ENCODE data around the gene RPS27.

RPS27 gene

GRCh38 chr1:153991151-153991630, 629 bp downstream of the RPS27 start:
- TF ChIP-seq REST (IDR thresholded peaks at IDR 0.05; ENCODE audit: low read depth), result no peak
- TF ChIP-seq EP300 (IDR thresholded peaks at IDR 0.05; ENCODE audit: borderline replicate concordance), result no peak
- no peak for TF ChIP-seq TAF1 (IDR thresholded peaks at IDR 0.05; ENCODE audit: low read depth)
- TF ChIP-seq MAX (IDR thresholded peaks at IDR 0.05), result no peak
- no peak for TF ChIP-seq TCF12 (IDR thresholded peaks at IDR 0.05; ENCODE audit: low read depth)
- no peak for TF ChIP-seq NFIC (IDR thresholded peaks at IDR 0.05)
- TF ChIP-seq RAD21 (IDR thresholded peaks at IDR 0.05; ENCODE audit: low read depth), result no peak
- no peak for TF ChIP-seq USF1 (IDR thresholded peaks at IDR 0.05)
- no peak for TF ChIP-seq EGR1 (IDR thresholded peaks at IDR 0.05)
- TF ChIP-seq ZBTB7A (IDR thresholded peaks at IDR 0.05; ENCODE audit: low read depth), result no peak
- no peak for TF ChIP-seq CREB1 (IDR thresholded peaks at IDR 0.05; ENCODE audit: low read depth)
- TF ChIP-seq FOXM1 (IDR thresholded peaks at IDR 0.05; ENCODE audit: borderline replicate concordance, low read depth), result no peak
- TF ChIP-seq YY1 (IDR thresholded peaks at IDR 0.05; ENCODE audit: low read depth), result no peak
- TF ChIP-seq TEAD4 (IDR thresholded peaks at IDR 0.05), result no peak
- no peak for TF ChIP-seq CEBPB (IDR thresholded peaks at IDR 0.05)

GRCh38 chr1:153991806-153992205, 1.2 kb downstream of the RPS27 start:
- TF ChIP-seq ZBTB7A (IDR thresholded peaks at IDR 0.05; ENCODE audit: low read depth) (no peak), TAF1 (IDR thresholded peaks at IDR 0.05; ENCODE audit: low read depth) (no peak), REST (IDR thresholded peaks at IDR 0.05; ENCODE audit: low read depth) (no peak), CREB1 (IDR thresholded peaks at IDR 0.05; ENCODE audit: low read depth) (no peak), YY1 (IDR thresholded peaks at IDR 0.05; ENCODE audit: low read depth) (no peak)

- TF ChIP-seq ZBTB7A (IDR thresholded peaks at IDR 0.05; ENCODE audit: low read depth) (no peak), RAD21 (IDR thresholded peaks at IDR 0.05; ENCODE audit: low read depth) (no peak), YY1 (IDR thresholded peaks at IDR 0.05; ENCODE audit: low read depth) (no peak), CREB1 (IDR thresholded peaks at IDR 0.05; ENCODE audit: low read depth) (no peak), EGR1 (IDR thresholded peaks at IDR 0.05) (no peak), CEBPB (IDR thresholded peaks at IDR 0.05) (no peak), NFIC (IDR thresholded peaks at IDR 0.05) (no peak), TCF12 (IDR thresholded peaks at IDR 0.05; ENCODE audit: low read depth) (no peak), TAF1 (IDR thresholded peaks at IDR 0.05; ENCODE audit: low read depth) (no peak), EP300 (IDR thresholded peaks at IDR 0.05; ENCODE audit: borderline replicate concordance) (no peak), TEAD4 (IDR thresholded peaks at IDR 0.05) (no peak), FOXM1 (IDR thresholded peaks at IDR 0.05; ENCODE audit: borderline replicate concordance, low read depth) (no peak), MAX (IDR thresholded peaks at IDR 0.05) (no peak)
Measured at GRCh38 chr1:153995202-153995601, 4.6 kb downstream of the RPS27 start.

- TF ChIP-seq NFIC (IDR thresholded peaks at IDR 0.05) (no peak), TEAD4 (IDR thresholded peaks at IDR 0.05) (no peak), REST (IDR thresholded peaks at IDR 0.05; ENCODE audit: low read depth) (no peak), ZBTB7A (IDR thresholded peaks at IDR 0.05; ENCODE audit: low read depth) (no peak), RAD21 (IDR thresholded peaks at IDR 0.05; ENCODE audit: low read depth) (no peak), CREB1 (IDR thresholded peaks at IDR 0.05; ENCODE audit: low read depth) (no peak), CEBPB (IDR thresholded peaks at IDR 0.05) (no peak), EP300 (IDR thresholded peaks at IDR 0.05; ENCODE audit: borderline replicate concordance) (no peak), USF1 (IDR thresholded peaks at IDR 0.05) (no peak), TAF1 (IDR thresholded peaks at IDR 0.05; ENCODE audit: low read depth) (no peak), TCF12 (IDR thresholded peaks at IDR 0.05; ENCODE audit: low read depth) (no peak), FOXM1 (IDR thresholded peaks at IDR 0.05; ENCODE audit: borderline replicate concordance, low read depth) (no peak), EGR1 (IDR thresholded peaks at IDR 0.05) (no peak), YY1 (IDR thresholded peaks at IDR 0.05; ENCODE audit: low read depth) (no peak), MAX (IDR thresholded peaks at IDR 0.05) (no peak)
Measured at GRCh38 chr1:153995640-153996039, 5.1 kb downstream of the RPS27 start.

Data from Ishikawa (cell line).